ES-I3 (cell line): ENCODE results near the gene QPCT.
"Not testable (repeated sequence)": the region's sequence is repeated elsewhere in the genome, so short reads cannot be mapped to it uniquely, and the experiment has no call there.

ENCODE experiments used
- H3K36me3 ChIP-seq: 2 replicates; pipeline ENCODE4 v1.6.1; 2013; ENCODE audit warnings: mild to moderate bottlenecking, low read length, control low read depth, moderate library complexity; ENCODE audit not compliant: insufficient read depth
- H3K4me1 ChIP-seq: 2 replicates; pipeline ENCODE4 v1.6.1; 2013; ENCODE audit warnings: mild to moderate bottlenecking, control low read depth, low read length; ENCODE audit not compliant: insufficient read depth
- H3K9ac ChIP-seq: 2 replicates; pipeline ENCODE4 v1.6.1; 2013; ENCODE audit warnings: low read depth, mild to moderate bottlenecking, low read length, moderate library complexity
- H3K9me3 ChIP-seq: 2 replicates; pipeline ENCODE4 v1.6.1; 2013; ENCODE audit warnings: mild to moderate bottlenecking, low read length, moderate library complexity; ENCODE audit not compliant: control insufficient read depth, insufficient read depth

QPCT gene

DNA sequence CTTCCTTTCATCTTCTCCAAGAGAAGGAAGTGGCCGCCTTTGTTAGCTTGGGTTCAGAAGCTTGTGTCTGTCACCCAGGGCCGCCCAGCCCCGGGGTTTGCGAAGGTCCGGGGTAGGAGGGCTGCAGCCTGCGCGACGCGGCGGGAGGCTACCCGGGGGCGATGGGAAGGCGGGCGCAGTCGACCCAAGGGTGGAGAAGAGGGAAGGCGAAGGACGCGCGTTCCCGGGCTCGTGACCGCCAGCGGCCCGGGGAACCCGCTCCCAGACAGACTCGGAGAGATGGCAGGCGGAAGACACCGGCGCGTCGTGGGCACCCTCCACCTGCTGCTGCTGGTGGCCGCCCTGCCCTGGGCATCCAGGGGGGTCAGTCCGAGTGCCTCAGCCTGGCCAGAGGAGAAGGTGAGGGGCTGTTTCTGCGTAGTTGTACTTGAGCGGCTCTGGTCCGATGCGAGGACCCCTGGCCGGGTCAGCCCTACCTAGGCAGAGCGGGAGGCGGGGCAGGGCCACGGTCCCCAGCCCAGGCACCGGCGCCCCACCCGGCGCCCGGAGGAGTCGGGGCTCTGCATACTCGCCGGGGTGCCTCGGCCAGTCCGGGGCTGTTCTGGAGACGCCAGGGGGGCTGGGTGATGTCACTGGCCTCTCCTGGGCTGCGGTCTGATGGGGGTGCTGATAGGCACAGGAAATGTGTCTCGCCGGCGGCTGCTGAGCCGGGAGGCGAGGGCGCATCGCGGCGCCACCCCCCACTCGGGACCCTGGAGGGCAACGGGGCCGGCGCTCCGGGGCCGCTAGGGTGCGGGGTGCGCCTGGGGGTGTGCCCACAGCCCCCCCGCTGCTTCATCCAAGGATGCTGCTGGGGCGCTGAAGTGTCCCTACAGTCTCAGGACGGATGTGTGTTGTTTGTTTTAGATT is at the start of gene QPCT:
Gene QPCT, plus strand, starts transcription at position 178 of the 909 bp plus-strand sequence. Its CDS starts 102 bp downstream, at position 280.
- Histone ChIP-seq H3K9ac (peak within 1 kb of the TSS; percentile 82; the same call in 1 of the 2 replicates), H3K4me1 (peaks cover 28% of the 10 kb centered on the region), H3K9me3 (no peaks in the 10 kb centered on the region), H3K36me3 (no peaks in the 10 kb centered on the region)

DNA sequence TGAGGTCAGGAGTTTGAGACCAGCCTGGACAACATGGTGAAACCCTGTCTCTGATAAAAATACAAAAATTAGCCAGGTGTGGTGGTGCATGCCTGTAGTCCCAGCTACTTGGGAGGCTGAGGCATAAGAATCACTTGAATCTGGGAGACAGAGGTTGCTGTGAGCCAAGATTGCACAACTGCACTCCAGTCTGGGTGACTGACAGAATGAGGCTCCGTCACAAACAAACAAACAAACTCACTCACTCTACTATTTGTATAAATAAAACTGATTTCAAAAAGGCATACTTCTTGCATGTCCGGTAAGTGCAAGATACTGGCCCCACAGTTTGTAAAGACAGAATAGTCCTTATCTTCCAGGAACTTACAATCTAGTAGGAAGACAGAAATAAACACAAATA is 49.6 kb upstream of the QPCT start:
- not testable (repeated sequence) for H3K4me1 ChIP-seq, H3K9ac ChIP-seq, H3K9me3 ChIP-seq, H3K36me3 ChIP-seq

DNA sequence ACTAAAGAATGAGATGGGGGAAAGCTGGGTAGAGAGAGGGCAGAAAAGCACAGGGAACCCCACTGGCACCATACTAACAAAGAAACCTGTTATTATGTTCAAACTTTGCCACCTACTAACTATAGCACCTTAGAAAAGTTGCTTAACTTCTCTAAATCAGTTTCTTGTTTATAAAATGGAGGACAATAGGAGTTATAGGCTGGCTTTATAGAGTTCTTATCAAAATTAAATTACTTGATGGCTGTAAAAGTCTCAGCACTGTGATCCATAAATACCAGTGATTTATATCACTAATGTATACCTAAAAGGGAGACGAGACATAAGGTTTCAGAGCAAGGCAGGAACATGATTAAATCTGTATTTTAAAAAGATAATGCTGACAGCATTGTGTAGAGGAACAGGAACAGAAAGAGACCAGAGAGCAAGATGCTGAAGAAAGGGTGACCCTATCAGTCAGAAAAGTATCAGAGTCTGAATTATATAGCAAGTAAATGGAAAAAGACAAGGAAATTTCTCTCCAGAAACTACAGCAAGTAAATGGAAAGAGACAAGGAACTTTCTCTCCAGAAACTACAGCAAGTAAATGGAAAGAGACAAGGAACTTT is 48.9 kb upstream of the QPCT start:
- Histone ChIP-seq H3K9ac (no peak overlapping the region), H3K36me3 (peaks cover 4% of the 10 kb centered on the region; the same call in 1 of the 2 replicates), H3K4me1 (no peaks in the 10 kb centered on the region), H3K9me3 (no peaks in the 10 kb centered on the region)

DNA sequence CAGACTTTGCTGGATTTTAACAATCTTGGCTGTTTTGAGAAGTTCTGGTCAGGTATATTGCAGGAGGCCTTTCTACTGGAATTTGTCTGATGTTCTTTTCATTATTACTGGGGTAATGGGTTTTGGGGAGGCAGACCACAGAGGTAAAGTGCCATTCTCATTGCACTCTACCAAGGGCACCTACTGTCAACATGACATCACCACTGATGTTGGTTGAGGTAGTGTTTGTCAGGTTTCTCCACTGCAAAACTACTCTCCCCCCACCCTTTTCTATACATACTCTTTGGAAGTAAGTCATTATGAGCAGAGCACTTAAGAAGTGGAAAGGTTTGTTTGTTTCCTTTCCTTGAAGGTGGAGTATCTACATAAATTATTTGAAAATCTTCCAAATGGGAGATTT is 46.8 kb upstream of the QPCT start:
- Histone ChIP-seq H3K9me3 (no peaks in the 10 kb centered on the region), H3K36me3 (no peaks in the 10 kb centered on the region; the same call in 1 of the 2 replicates), H3K4me1 (peaks cover 6% of the 10 kb centered on the region; the same call in 1 of the 2 replicates), H3K9ac (no peak overlapping the region)

DNA sequence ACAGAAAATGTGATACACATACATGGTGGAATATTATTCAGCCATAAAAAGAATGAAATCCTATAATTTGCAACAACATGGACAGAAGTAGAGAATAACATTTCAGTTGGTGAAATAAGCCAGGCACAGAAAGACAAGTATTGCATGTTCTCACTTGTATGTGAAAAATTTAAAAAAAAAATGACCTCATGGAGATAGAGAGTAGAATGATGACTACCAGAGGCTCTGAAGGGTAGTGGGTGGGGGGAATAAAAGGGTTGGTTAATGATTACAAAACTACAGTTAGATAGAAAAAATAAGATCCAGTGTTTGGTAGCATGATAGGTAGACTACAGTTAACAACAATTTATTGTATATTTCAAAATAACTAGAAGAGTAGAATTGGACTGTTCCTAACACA is 44.3 kb upstream of the QPCT start:
- H3K9me3 ChIP-seq, result no peaks in the 10 kb centered on the region; the same call in 1 of the 2 replicates
- H3K4me1 ChIP-seq, result peaks cover 6% of the 10 kb centered on the region; the same call in 1 of the 2 replicates
- no peaks in the 10 kb centered on the region for H3K36me3 ChIP-seq
- no peak overlapping the region for H3K9ac ChIP-seq

- H3K4me1 ChIP-seq, result peaks cover 6% of the 10 kb centered on the region; the same call in 1 of the 2 replicates
- H3K9ac ChIP-seq, result no peak overlapping the region
- H3K36me3 ChIP-seq, result no peaks in the 10 kb centered on the region
- H3K9me3 ChIP-seq, result no peaks in the 10 kb centered on the region; the same call in 1 of the 2 replicates
These were observed 43.9 kb upstream of the QPCT start for GRCh38 chr2:37300578-37300977.

- Histone ChIP-seq H3K36me3 (no peaks in the 10 kb centered on the region), H3K9me3 (no peaks in the 10 kb centered on the region; the same call in 1 of the 2 replicates), H3K4me1 (peaks cover 6% of the 10 kb centered on the region; the same call in 1 of the 2 replicates), H3K9ac (no peak overlapping the region)
These were observed 43.0 kb upstream of the QPCT start for GRCh38 chr2:37301408-37301807.

GRCh38 chr2:37302701-37303252 is 41.7 kb upstream of the QPCT start:
- Histone ChIP-seq H3K36me3 (no peaks in the 10 kb centered on the region), H3K4me1 (peaks cover 6% of the 10 kb centered on the region; the same call in 1 of the 2 replicates), H3K9ac (no peak overlapping the region), H3K9me3 (no peaks in the 10 kb centered on the region; the same call in 1 of the 2 replicates)

DNA sequence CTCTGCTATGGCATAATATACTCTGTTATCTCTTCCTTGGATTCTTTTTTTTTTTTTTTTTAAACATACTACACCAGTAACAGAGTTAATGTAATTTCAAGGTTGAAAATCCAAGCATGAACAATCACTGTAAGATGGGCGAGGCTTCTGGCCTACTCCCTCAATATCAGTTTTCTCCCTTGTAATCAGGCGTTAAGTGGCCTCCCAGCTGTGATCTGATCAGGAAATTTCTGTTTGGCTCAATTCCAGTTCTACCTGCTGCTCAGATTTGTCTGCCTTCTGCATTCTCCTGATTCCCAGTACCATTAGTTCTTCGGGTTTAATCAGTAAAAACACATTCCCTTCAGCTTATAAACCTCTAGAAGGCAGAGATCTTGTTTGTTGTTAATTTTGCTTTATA is 38.4 kb upstream of the QPCT start:
- H3K4me1 ChIP-seq, result peaks cover 6% of the 10 kb centered on the region; the same call in 1 of the 2 replicates
- H3K9me3 ChIP-seq, result no peaks in the 10 kb centered on the region; the same call in 1 of the 2 replicates
- no peaks in the 10 kb centered on the region for H3K36me3 ChIP-seq
- H3K9ac ChIP-seq, result no peak overlapping the region

GRCh38 chr2:37307500-37307899 is 36.9 kb upstream of the QPCT start:
- Histone ChIP-seq H3K9ac (no peak overlapping the region), H3K36me3 (no peaks in the 10 kb centered on the region), H3K4me1 (no peaks in the 10 kb centered on the region; the same call in 1 of the 2 replicates), H3K9me3 (no peaks in the 10 kb centered on the region; the same call in 1 of the 2 replicates)

GRCh38 chr2:37315364-37315763 is 29.1 kb upstream of the QPCT start:
- H3K9me3 ChIP-seq, result no peaks in the 10 kb centered on the region
- H3K9ac ChIP-seq, result no peak overlapping the region
- peaks cover 9% of the 10 kb centered on the region for H3K4me1 ChIP-seq
- no peaks in the 10 kb centered on the region for H3K36me3 ChIP-seq

GRCh38 chr2:37316181-37316580 is 28.2 kb upstream of the QPCT start:
- Histone ChIP-seq H3K4me1 (peaks cover 9% of the 10 kb centered on the region), H3K9me3 (no peaks in the 10 kb centered on the region), H3K9ac (no peak overlapping the region), H3K36me3 (no peaks in the 10 kb centered on the region)

DNA sequence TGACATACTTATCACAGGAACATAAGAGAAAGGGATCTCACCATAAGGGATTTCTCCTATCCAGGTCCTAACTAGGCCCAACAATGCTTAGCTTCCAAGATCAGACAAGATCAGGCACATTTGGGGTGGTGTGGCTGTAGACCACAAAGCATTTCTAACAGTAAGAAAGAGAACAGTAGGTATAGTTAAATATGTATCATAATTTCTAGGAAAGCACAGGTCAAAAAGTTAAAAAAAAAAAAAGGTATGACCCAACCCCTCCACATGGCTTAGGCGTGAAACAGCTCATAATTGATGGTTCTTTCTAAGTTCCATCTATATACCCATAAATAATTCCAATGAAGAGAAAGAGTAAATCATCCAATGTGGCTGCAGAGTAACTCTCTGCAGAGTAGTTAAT is 26.7 kb upstream of the QPCT start:
- Histone ChIP-seq H3K9ac (no peak overlapping the region), H3K9me3 (no peaks in the 10 kb centered on the region), H3K36me3 (no peaks in the 10 kb centered on the region), H3K4me1 (peaks cover 14% of the 10 kb centered on the region)

- Histone ChIP-seq H3K9ac (no peak overlapping the region), H3K4me1 (peaks cover 14% of the 10 kb centered on the region), H3K36me3 (no peaks in the 10 kb centered on the region), H3K9me3 (no peaks in the 10 kb centered on the region)
These were observed 26.0 kb upstream of the QPCT start for GRCh38 chr2:37318401-37318800.
